Upper lobe of right lung (tissue), 1 donor: ENCODE results near the gene LRRC10. TPM values are rescaled to one million over a fixed set of nuclear protein-coding genes. Genes with fewer than 3 reads are reported as not detected.

ENCODE experiments used
- ATAC-seq: fragments of 200-7000 bp; cut with Tn5 transposase; one replicate; pipeline ENCODE4 v1.9.1; 2020; ENCODE audit warnings: mild to moderate bottlenecking, moderate library complexity
- DNase-seq: peaks from one replicate; pipeline ENCODE4 v3.0.0-alpha.2; 2020
- H3K27ac ChIP-seq: fragments of 200-600 bp; one replicate; pipeline ENCODE4 v1.8.0; 2022
- H3K27me3 ChIP-seq: fragments of 200-600 bp; one replicate; pipeline ENCODE4 v1.8.0; 2022; ENCODE audit warnings: mild to moderate bottlenecking
- H3K36me3 ChIP-seq: fragments of 200-600 bp; one replicate; pipeline ENCODE4 v1.8.0; 2022
- H3K4me1 ChIP-seq: fragments of 200-600 bp; one replicate; pipeline ENCODE4 v1.8.0; 2022
- H3K4me3 ChIP-seq: fragments of 200-600 bp; one replicate; pipeline ENCODE4 v1.8.0; 2022; ENCODE audit warnings: mild to moderate bottlenecking
- H3K9me3 ChIP-seq: fragments of 200-600 bp; one replicate; pipeline ENCODE4 v1.8.0; 2022
- CTCF ChIP-seq: fragments of 200-600 bp; IDR thresholded peaks from one replicate; pipeline ENCODE4 v1.8.0; 2022; ENCODE audit warnings: antibody characterized with exemption
- intact Hi-C: fragments of 100-400 bp; cut with DNase I; formaldehyde crosslinking; loops from one replicate; pipeline ENCODE4 v1.11.0; 2022
- total RNA-seq: library from RNA; stranded (reverse); fragmentation: NEBNext Ultra II Directional; extraction: Animal tissue kit (Norgen Biotek cat#: 25700); gene quantifications from one replicate; pipeline ENCODE4 v1.2.1, GENCODE V29; 2021
- donor health status: DM: no; HTN: yes; CAD: no; lungs with severe emphysema.

The LRRC10 gene
- total RNA-seq, 1 donor from 2014 or later = not detected

- H3K4me1 ChIP-seq = no peaks in the 10 kb centered on the region
- H3K36me3 ChIP-seq = peaks cover 23% of the 10 kb centered on the region
- H3K4me3 ChIP-seq = no peak overlapping the region
- DNase-seq (no peak), ATAC-seq (no peak)
- no peak overlapping the region for H3K27ac ChIP-seq
- H3K9me3 ChIP-seq = no peaks in the 10 kb centered on the region
- H3K27me3 ChIP-seq = no peaks in the 10 kb centered on the region
- intact Hi-C loops = no loop called here
- TF ChIP-seq CTCF = no peak
These were observed 31.7 kb downstream of the LRRC10 start for GRCh38 chr12:69579029-69579428.

- H3K36me3 ChIP-seq = peaks cover 30% of the 10 kb centered on the region
- H3K27ac ChIP-seq = no peak overlapping the region
- intact Hi-C loops = no loop called here
- DNase-seq (no peak), ATAC-seq (no peak)
- H3K4me3 ChIP-seq = no peak overlapping the region
- no peak for TF ChIP-seq CTCF
- H3K9me3 ChIP-seq = no peaks in the 10 kb centered on the region
- H3K4me1 ChIP-seq = no peaks in the 10 kb centered on the region
- no peaks in the 10 kb centered on the region for H3K27me3 ChIP-seq
These were observed 32.4 kb downstream of the LRRC10 start for GRCh38 chr12:69578283-69578682.

GRCh38 chr12:69575346-69575745, 35.4 kb downstream of the LRRC10 start:
- intact Hi-C loops = no loop called here
- TF ChIP-seq CTCF = no peak
- Histone ChIP-seq H3K27ac (no peak overlapping the region), H3K4me3 (no peak overlapping the region), H3K27me3 (no peaks in the 10 kb centered on the region), H3K4me1 (no peaks in the 10 kb centered on the region), H3K9me3 (no peaks in the 10 kb centered on the region), H3K36me3 (peaks cover 53% of the 10 kb centered on the region)
- no peak for DNase-seq
- ATAC-seq = no peak

- H3K9me3 ChIP-seq = no peaks in the 10 kb centered on the region
- H3K36me3 ChIP-seq = peaks cover 64% of the 10 kb centered on the region
- DNase-seq = no peak
- H3K4me1 ChIP-seq = no peaks in the 10 kb centered on the region
- intact Hi-C loops = no loop called here
- peak; percentile 88 for ATAC-seq
- H3K27me3 ChIP-seq = no peaks in the 10 kb centered on the region
- TF ChIP-seq CTCF = peak; percentile 85
- H3K27ac ChIP-seq = no peak overlapping the region
- H3K4me3 ChIP-seq = no peak overlapping the region
These were observed 39.9 kb downstream of the LRRC10 start for GRCh38 chr12:69570545-69571399.

GRCh38 chr12:69570000-69570516, 40.6 kb downstream of the LRRC10 start:
- ATAC-seq = peak; percentile 17
- Histone ChIP-seq H3K4me3 (no peak overlapping the region), H3K27me3 (no peaks in the 10 kb centered on the region), H3K4me1 (no peaks in the 10 kb centered on the region), H3K36me3 (peaks cover 63% of the 10 kb centered on the region), H3K27ac (no peak overlapping the region), H3K9me3 (no peaks in the 10 kb centered on the region)
- no peak for TF ChIP-seq CTCF
- intact Hi-C loops = no loop called here
- DNase-seq = no peak
